ENCODE data around the gene LGALS3. TPM values are rescaled to one million over a fixed set of nuclear protein-coding genes. Genes with fewer than 3 reads are reported as not detected.

LGALS3 gene
- polyA plus RNA-seq, 2 of the 4 experiments (the other 2 are of a cell fraction), result 60.2 to 61.0 TPM

DNA sequence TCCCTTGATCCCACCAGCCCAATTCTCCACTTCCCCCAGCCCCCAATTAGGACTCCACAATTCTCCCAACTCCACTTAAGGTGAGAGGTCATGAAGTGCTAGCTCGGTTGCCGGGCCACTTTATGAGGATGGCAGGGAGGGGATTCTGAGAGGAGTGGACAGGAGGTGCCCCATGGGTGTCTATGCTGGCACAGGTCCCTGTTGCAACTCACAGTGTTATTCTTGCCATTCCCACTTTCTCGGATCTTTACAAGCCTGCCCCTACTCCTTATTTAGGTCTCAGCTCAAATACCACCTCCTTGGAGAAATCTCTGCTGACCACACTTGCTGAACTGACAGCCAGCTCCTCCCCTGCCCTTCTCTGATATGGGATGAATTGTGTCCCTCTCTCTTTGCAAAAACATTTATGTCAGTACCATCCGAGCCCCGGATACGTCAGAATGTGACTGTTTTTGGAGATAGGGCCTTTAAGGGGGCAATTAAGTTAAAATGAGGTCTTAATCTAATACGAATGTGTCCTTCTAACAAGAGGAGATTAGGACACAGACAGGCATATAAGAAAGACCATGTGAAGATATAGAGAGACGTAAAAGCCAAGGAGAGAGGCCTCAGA, 4.2 kb upstream of the LGALS3 start:
- WGBS (ENCODE audit: missing lambda C conversion rate), result 87% methylated on average over 8 of the region's 8 CpGs
- CTCF ChIA-PET, result interaction anchor here (1.3 to 3.6 kb wide), 4 partner anchors 22 to 36 kb away, joined by 5 to 16 read pairs (median 9); no protein-coding TSS in a partner anchor
- Histone ChIP-seq H3K4me1 (peaks cover 33% of the 10 kb centered on the region), H3K4me2 (no peak overlapping the region), H3K27ac (no peak overlapping the region), H3K4me3 (no peak overlapping the region), H3K9me3 (no peaks in the 10 kb centered on the region)
- DNase-seq (ENCODE audit: low read depth in 1 of 2, low spot score in 1 of 2) (no peak), FAIRE-seq (no peak), ATAC-seq (no peak)
- no peak for TF ChIP-seq FOSB (CRISPR knock-in tag; IDR thresholded peaks at IDR 0.05)
- TF ChIP-seq, protein P1, sequence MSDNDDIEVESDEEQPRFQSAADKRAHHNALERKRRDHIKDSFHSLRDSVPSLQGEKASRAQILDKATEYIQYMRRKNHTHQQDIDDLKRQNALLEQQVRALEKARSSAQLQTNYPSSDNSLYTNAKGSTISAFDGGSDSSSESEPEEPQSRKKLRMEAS (IDR thresholded peaks at IDR 0.05), result no peak
- TF ChIP-seq, protein P2, sequence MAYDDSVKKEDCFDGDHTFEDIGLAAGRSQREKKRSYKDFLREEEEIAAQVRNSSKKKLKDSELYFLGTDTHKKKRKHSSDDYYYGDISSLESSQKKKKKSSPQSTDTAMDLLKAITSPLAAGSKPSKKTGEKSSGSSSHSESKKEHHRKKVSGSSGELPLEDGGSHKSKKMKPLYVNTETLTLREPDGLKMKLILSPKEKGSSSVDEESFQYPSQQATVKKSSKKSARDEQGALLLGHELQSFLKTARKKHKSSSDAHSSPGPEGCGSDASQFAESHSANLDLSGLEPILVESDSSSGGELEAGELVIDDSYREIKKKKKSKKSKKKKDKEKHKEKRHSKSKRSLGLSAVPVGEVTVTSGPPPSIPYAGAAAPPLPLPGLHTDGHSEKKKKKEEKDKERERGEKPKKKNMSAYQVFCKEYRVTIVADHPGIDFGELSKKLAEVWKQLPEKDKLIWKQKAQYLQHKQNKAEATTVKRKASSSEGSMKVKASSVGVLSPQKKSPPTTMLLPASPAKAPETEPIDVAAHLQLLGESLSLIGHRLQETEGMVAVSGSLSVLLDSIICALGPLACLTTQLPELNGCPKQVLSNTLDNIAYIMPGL (CRISPR knock-in tag; IDR thresholded peaks at IDR 0.05; ENCODE audit: borderline replicate concordance), result no peak
- no peak for TF ChIP-seq RNF2 (IDR thresholded peaks at IDR 0.05; ENCODE audit: borderline replicate concordance, low read depth)
- no peak for TF ChIP-seq PHF8 (IDR thresholded peaks at IDR 0.05; ENCODE audit: borderline replicate concordance, low read depth)
- TF ChIP-seq BHLHE40 (IDR thresholded peaks at IDR 0.05; ENCODE audit: low read depth, low read length), result no peak
- TF ChIP-seq EP300 (IDR thresholded peaks at IDR 0.05), result no peak
- TF ChIP-seq, protein P3, sequence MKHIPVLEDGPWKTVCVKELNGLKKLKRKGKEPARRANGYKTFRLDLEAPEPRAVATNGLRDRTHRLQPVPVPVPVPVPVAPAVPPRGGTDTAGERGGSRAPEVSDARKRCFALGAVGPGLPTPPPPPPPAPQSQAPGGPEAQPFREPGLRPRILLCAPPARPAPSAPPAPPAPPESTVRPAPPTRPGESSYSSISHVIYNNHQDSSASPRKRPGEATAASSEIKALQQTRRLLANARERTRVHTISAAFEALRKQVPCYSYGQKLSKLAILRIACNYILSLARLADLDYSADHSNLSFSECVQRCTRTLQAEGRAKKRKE (CRISPR knock-in tag; IDR thresholded peaks at IDR 0.05; ENCODE audit: low read depth), result no peak
- TF ChIP-seq FOXS1 (CRISPR knock-in tag; IDR thresholded peaks at IDR 0.05), result no peak
- POLR2A ChIA-PET, result interaction anchor here (1.3 kb wide), 1 partner anchor 21 kb away, joined by 4 read pairs; no protein-coding TSS in a partner anchor

DNA sequence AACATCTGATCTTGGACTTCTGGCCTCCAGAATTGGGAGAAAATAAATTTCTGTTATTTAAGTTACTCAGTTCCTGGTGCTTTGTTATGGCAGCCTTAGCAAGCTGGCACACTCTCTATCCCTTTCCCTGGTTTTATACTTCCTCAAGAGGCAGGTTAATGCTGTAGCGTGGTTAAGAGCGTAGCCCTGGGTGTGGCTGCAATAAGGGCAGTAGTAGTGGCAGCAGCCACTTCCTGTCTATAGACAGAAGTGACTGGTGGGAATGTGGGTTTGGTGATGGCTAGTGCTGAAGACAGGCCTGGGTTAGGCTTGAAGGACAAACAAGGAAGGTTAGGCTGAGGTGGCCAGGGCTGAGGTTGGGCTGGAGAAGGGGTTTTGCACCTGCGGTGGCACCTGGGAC, 3.6 kb upstream of the LGALS3 start:
- Histone ChIP-seq H3K9me3 (no peaks in the 10 kb centered on the region), H3K4me3 (no peak overlapping the region), H3K4me2 (no peak overlapping the region), H3K27ac (no peak overlapping the region), H3K4me1 (peaks cover 33% of the 10 kb centered on the region)
- POLR2A ChIA-PET, result no interaction called here
- FAIRE-seq, result no peak
- no peak for DNase-seq (ENCODE audit: low read depth in 1 of 2, low spot score in 1 of 2)
- ATAC-seq, result no peak
- CTCF ChIA-PET, result interaction anchor here (2.0 kb wide), 2 partner anchors 34 to 35 kb away, joined by 5 to 6 read pairs; no protein-coding TSS in a partner anchor
- TF ChIP-seq, protein P4, sequence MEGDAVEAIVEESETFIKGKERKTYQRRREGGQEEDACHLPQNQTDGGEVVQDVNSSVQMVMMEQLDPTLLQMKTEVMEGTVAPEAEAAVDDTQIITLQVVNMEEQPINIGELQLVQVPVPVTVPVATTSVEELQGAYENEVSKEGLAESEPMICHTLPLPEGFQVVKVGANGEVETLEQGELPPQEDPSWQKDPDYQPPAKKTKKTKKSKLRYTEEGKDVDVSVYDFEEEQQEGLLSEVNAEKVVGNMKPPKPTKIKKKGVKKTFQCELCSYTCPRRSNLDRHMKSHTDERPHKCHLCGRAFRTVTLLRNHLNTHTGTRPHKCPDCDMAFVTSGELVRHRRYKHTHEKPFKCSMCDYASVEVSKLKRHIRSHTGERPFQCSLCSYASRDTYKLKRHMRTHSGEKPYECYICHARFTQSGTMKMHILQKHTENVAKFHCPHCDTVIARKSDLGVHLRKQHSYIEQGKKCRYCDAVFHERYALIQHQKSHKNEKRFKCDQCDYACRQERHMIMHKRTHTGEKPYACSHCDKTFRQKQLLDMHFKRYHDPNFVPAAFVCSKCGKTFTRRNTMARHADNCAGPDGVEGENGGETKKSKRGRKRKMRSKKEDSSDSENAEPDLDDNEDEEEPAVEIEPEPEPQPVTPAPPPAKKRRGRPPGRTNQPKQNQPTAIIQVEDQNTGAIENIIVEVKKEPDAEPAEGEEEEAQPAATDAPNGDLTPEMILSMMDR (IDR thresholded peaks at IDR 0.05), result no peak
- TF ChIP-seq EHMT2 (IDR thresholded peaks at IDR 0.05; ENCODE audit: low read depth), result no peak
- TF ChIP-seq PHF8 (IDR thresholded peaks at IDR 0.05; ENCODE audit: borderline replicate concordance, low read depth), result no peak
- TF ChIP-seq KDM1A (IDR thresholded peaks at IDR 0.05; ENCODE audit: low read depth), result no peak
- no peak for TF ChIP-seq CHD4 (IDR thresholded peaks at IDR 0.05; ENCODE audit: borderline replicate concordance)
- no peak for TF ChIP-seq NPAS2 (CRISPR knock-in tag; IDR thresholded peaks at IDR 0.05; ENCODE audit: borderline replicate concordance)
- no peak for TF ChIP-seq ZNF302 (CRISPR knock-in tag; IDR thresholded peaks at IDR 0.05)
- no peak for TF ChIP-seq HDAC2 (IDR thresholded peaks at IDR 0.05)
- WGBS (ENCODE audit: missing lambda C conversion rate), result 91% methylated on average over 3 of the region's 3 CpGs

DNA sequence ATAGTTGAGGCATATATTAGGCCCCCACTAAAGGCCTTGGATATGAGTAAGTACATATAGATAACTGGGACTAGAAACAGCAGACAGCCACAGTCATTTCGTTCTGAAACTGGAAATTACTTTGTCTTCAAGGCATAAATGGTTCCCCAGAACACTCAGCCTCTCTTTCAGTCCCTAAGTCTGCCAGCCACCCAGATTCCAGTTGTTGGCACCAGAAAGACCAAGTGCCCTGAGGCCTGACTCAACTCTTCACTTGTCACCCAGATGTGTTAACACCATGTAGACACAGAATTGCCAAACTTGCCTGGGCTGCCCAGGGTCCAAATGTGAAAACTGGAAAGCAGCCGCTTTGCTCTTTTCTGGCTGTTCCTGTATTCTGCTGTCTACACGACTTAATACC, 3.0 kb upstream of the LGALS3 start:
- no peaks in the 10 kb centered on the region for H3K9me3 ChIP-seq
- CTCF ChIA-PET, result interaction anchor here (1.3 to 2.0 kb wide), 3 partner anchors 12 to 36 kb away, joined by 3 to 6 read pairs (median 5); no protein-coding TSS in a partner anchor
- H3K4me1 ChIP-seq, result peaks cover 33% of the 10 kb centered on the region

More for the DNA sequence above, 3.0 kb upstream of the LGALS3 start:
- H3K27ac ChIP-seq, result no peak overlapping the region
- FAIRE-seq, result no peak
- H3K4me2 ChIP-seq, result no peak overlapping the region
- no peak for ATAC-seq
- POLR2A ChIA-PET, result no interaction called here
- DNase-seq (ENCODE audit: low read depth in 1 of 2, low spot score in 1 of 2), result no peak
- TF ChIP-seq NFE2L2 (conservative IDR thresholded peaks at IDR 0.05; ENCODE audit: low read length) (no peak), SMC3 (IDR thresholded peaks at IDR 0.05) (no peak), MAFK (IDR thresholded peaks at IDR 0.05; ENCODE audit: partially characterized antibody) (no peak), MAZ (IDR thresholded peaks at IDR 0.05; ENCODE audit: borderline replicate concordance, low read depth, low read length) (no peak), JUN (IDR thresholded peaks at IDR 0.05) (no peak), GATA3 (IDR thresholded peaks at IDR 0.05; ENCODE audit: borderline replicate concordance) (no peak), POLR2A (IDR thresholded peaks at IDR 0.05; ENCODE audit: low read length) (no peak), ZC3H11A (IDR thresholded peaks at IDR 0.05) (no peak), CBX8 (IDR thresholded peaks at IDR 0.05) (no peak), ESRRA (IDR thresholded peaks at IDR 0.05; ENCODE audit: borderline replicate concordance, low read length) (no peak), SREBF2 (IDR thresholded peaks at IDR 0.05) (no peak), RARB (CRISPR knock-in tag; IDR thresholded peaks at IDR 0.05) (no peak)
- no peak overlapping the region for H3K4me3 ChIP-seq
- WGBS (ENCODE audit: missing lambda C conversion rate), result 45% methylated on average over 3 of the region's 3 CpGs
